Measurements from ENCODE around the gene ARHGAP15. TPM values are rescaled to one million over a fixed set of nuclear protein-coding genes. Genes with fewer than 3 reads are reported as not detected.

The ARHGAP15 gene
- total and polyA plus RNA-seq, 5 donors from 2014 or later, result 242 to 285 (median 260) TPM

DNA sequence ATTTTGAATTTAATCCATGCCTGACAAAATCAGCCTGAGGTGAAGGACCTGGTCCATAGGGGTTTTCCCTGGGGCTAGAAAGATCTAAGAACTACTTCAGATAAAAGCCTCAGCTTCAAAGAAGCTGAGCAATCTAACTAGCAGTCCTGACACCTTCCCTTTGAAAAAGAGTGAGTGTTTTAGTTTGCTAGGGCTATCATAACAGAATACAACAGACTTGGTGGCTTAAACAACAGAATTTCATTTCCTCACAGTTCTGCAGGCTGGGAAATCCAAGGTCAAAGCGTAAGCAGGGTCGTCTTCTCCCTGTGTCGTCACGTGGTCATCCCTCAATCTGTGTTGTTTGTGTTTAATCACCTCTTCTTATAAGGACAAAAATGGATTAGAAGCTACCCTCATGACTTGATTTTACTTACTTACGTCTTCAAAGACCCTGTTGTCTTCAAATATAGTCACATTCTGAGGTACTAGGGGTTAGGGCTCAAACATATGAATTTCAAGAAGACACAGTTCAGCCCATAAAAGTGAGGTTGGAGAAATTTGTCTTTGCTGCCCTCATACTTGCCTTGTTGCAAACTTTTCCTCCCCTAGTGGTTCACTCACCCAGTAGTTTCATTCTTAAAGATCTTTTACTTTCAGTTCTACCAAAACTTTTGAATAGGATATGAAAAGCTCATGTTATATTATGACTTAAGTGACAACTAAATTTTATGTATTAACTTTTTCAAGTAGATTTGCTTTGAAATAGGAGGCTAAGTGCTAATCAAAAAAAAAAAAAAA is 673.8 kb downstream of the ARHGAP15 start:
- Mint-ChIP-seq H3K27me3 (peaks cover 5% of the 10 kb centered on the region), H3K4me3 (peak overlapping the region in 2 of 4 donors; percentile 27 to 42), H3K9me3 (peaks cover 0 to 4% (median 0%) of the 10 kb centered on the region in 7 donors), H3K4me1 (peaks cover 0 to 8% (median 4%) of the 10 kb centered on the region in 4 donors), H3K27ac (no peak overlapping the region), H3K36me3 (no peaks in the 10 kb centered on the region)
- ATAC-seq (ENCODE audit: low read depth in 2 of 2) (no peak), DNase-seq (peak in 1 of 3 donors; percentile 2)
- no peaks in the 10 kb centered on the region for H3K9me3 ChIP-seq (ENCODE audit: control insufficient read depth in 2 of 2, low read length in 2 of 2)
- H3K27ac ChIP-seq (ENCODE audit: insufficient read depth, low read length, poor library complexity, severe bottlenecking), result no peak overlapping the region
- H3K36me3 ChIP-seq (ENCODE audit: control insufficient read depth, insufficient read depth, low read length), result no peaks in the 10 kb centered on the region
- peaks cover 5% of the 10 kb centered on the region for H3K27me3 ChIP-seq (ENCODE audit: control insufficient read depth, insufficient read depth, low read length)
- peaks cover 10% of the 10 kb centered on the region for H3K4me1 ChIP-seq (ENCODE audit: control insufficient read depth, insufficient read depth, low read length, poor library complexity, severe bottlenecking)
- peak overlapping the region; percentile 51 for H3K4me3 ChIP-seq (ENCODE audit: low read depth, low read length)

DNA sequence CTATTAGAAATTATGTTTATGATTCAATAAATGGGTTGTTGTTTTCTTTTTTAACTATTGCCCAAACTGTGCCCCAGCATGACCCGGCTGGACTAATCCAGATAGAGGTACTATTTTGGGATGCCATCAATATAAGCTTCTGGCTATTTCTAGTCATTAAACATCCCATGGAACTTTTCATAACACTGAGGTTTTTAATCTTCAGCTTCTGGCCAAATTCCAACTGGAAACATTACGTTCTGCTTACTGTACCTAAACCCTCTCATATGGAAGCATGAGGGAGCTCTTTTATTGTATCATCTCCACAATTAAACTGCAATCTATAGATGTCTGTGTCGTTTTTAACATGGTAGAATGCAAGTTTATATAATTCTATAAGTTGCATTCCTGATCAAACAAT is 674.7 kb downstream of the ARHGAP15 start:
- H3K9me3 Mint-ChIP-seq, result peaks cover 0 to 4% (median 0%) of the 10 kb centered on the region in 7 donors
- no peaks in the 10 kb centered on the region for H3K36me3 ChIP-seq (ENCODE audit: control insufficient read depth, insufficient read depth, low read length)
- DNase-seq (no peak), ATAC-seq (ENCODE audit: low read depth in 2 of 2) (no peak)
- no peak overlapping the region for H3K4me3 Mint-ChIP-seq
- H3K27ac Mint-ChIP-seq, result no peak overlapping the region
- peaks cover 7% of the 10 kb centered on the region for H3K27me3 ChIP-seq (ENCODE audit: control insufficient read depth, insufficient read depth, low read length)
- peaks cover 10% of the 10 kb centered on the region for H3K4me1 ChIP-seq (ENCODE audit: control insufficient read depth, insufficient read depth, low read length, poor library complexity, severe bottlenecking)
- H3K9me3 ChIP-seq (ENCODE audit: control insufficient read depth in 2 of 2, low read length in 2 of 2), result no peaks in the 10 kb centered on the region
- H3K36me3 Mint-ChIP-seq, result no peaks in the 10 kb centered on the region
- peaks cover 8% of the 10 kb centered on the region for H3K27me3 Mint-ChIP-seq
- no peak overlapping the region for H3K27ac ChIP-seq (ENCODE audit: insufficient read depth, low read length, poor library complexity, severe bottlenecking)
- no peak overlapping the region for H3K4me3 ChIP-seq (ENCODE audit: low read depth, low read length)
- H3K4me1 Mint-ChIP-seq, result peaks cover 0 to 8% (median 4%) of the 10 kb centered on the region in 4 donors

GRCh38 chr2:143805666-143806065 is 676.4 kb downstream of the ARHGAP15 start:
- no peak for DNase-seq
- Mint-ChIP-seq H3K36me3 (no peaks in the 10 kb centered on the region), H3K27ac (no peak overlapping the region), H3K4me3 (no peak overlapping the region), H3K9me3 (peaks cover 0 to 4% (median 0%) of the 10 kb centered on the region in 7 donors), H3K4me1 (peaks cover 0 to 8% (median 3%) of the 10 kb centered on the region in 4 donors), H3K27me3 (peaks cover 4% of the 10 kb centered on the region)
- ATAC-seq (ENCODE audit: low read depth in 2 of 2), result no peak
- Histone ChIP-seq H3K27me3 (ENCODE audit: control insufficient read depth, insufficient read depth, low read length) (peaks cover 10% of the 10 kb centered on the region), H3K9me3 (ENCODE audit: control insufficient read depth in 2 of 2, low read length in 2 of 2) (peaks cover 0 to 1% of the 10 kb centered on the region in 2 experiments), H3K36me3 (ENCODE audit: control insufficient read depth, insufficient read depth, low read length) (no peaks in the 10 kb centered on the region), H3K4me3 (ENCODE audit: low read depth, low read length) (no peak overlapping the region), H3K27ac (ENCODE audit: insufficient read depth, low read length, poor library complexity, severe bottlenecking) (no peak overlapping the region), H3K4me1 (ENCODE audit: control insufficient read depth, insufficient read depth, low read length, poor library complexity, severe bottlenecking) (peaks cover 10% of the 10 kb centered on the region)

- H3K4me3 Mint-ChIP-seq, result no peak overlapping the region
- H3K36me3 ChIP-seq (ENCODE audit: control insufficient read depth, insufficient read depth, low read length), result no peaks in the 10 kb centered on the region
- H3K9me3 ChIP-seq (ENCODE audit: control insufficient read depth in 2 of 2, low read length in 2 of 2), result peaks cover 0 to 1% of the 10 kb centered on the region in 2 experiments
- H3K4me1 Mint-ChIP-seq, result peaks cover 0 to 8% (median 3%) of the 10 kb centered on the region in 4 donors
- no peak overlapping the region for H3K27ac ChIP-seq (ENCODE audit: insufficient read depth, low read length, poor library complexity, severe bottlenecking)
- peaks cover 4% of the 10 kb centered on the region for H3K27me3 Mint-ChIP-seq
- H3K4me3 ChIP-seq (ENCODE audit: low read depth, low read length), result no peak overlapping the region
- DNase-seq (no peak), ATAC-seq (ENCODE audit: low read depth in 2 of 2) (no peak)
- H3K36me3 Mint-ChIP-seq, result no peaks in the 10 kb centered on the region
- peaks cover 10% of the 10 kb centered on the region for H3K27me3 ChIP-seq (ENCODE audit: control insufficient read depth, insufficient read depth, low read length)
- no peak overlapping the region for H3K27ac Mint-ChIP-seq
- H3K4me1 ChIP-seq (ENCODE audit: control insufficient read depth, insufficient read depth, low read length, poor library complexity, severe bottlenecking), result peaks cover 9% of the 10 kb centered on the region
- H3K9me3 Mint-ChIP-seq, result peaks cover 0 to 10% (median 0%) of the 10 kb centered on the region in 7 donors
Observed at GRCh38 chr2:143807192-143807591, 678.0 kb downstream of the ARHGAP15 start.

DNA sequence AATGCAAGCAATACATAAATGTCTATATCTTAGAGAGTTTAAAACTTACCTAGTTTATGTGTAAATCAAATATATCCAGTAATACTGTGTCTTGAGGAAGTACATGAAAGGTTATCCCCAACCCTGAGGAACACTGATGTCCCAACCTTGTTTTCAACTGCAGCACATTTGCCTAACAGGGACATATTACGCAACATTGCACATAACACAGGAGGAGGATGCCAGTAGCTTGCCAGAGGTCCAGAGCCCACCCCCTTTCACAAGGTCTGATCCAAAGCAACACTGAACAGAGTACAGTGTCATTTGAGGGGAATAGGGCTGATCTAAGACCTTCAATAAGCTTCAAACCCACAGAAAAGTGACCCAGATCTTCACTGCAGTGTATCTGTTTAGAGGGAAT is 678.5 kb downstream of the ARHGAP15 start:
- H3K27me3 ChIP-seq (ENCODE audit: control insufficient read depth, insufficient read depth, low read length), result peaks cover 10% of the 10 kb centered on the region
- H3K27ac Mint-ChIP-seq, result no peak overlapping the region
- no peaks in the 10 kb centered on the region for H3K36me3 ChIP-seq (ENCODE audit: control insufficient read depth, insufficient read depth, low read length)
- no peak for DNase-seq
- no peak overlapping the region for H3K4me3 ChIP-seq (ENCODE audit: low read depth, low read length)
- H3K27ac ChIP-seq (ENCODE audit: insufficient read depth, low read length, poor library complexity, severe bottlenecking), result no peak overlapping the region
- peaks cover 0 to 10% (median 0%) of the 10 kb centered on the region in 7 donors for H3K9me3 Mint-ChIP-seq
- no peaks in the 10 kb centered on the region for H3K36me3 Mint-ChIP-seq
- peaks cover 4% of the 10 kb centered on the region for H3K27me3 Mint-ChIP-seq
- peaks cover 0 to 7% (median 3%) of the 10 kb centered on the region in 4 donors for H3K4me1 Mint-ChIP-seq
- H3K9me3 ChIP-seq (ENCODE audit: control insufficient read depth in 2 of 2, low read length in 2 of 2), result peaks cover 0 to 1% of the 10 kb centered on the region in 2 experiments
- no peak overlapping the region for H3K4me3 Mint-ChIP-seq
- peaks cover 4% of the 10 kb centered on the region for H3K4me1 ChIP-seq (ENCODE audit: control insufficient read depth, insufficient read depth, low read length, poor library complexity, severe bottlenecking)
- ATAC-seq (ENCODE audit: low read depth in 2 of 2), result no peak

- DNase-seq (no peak), ATAC-seq (ENCODE audit: low read depth in 2 of 2) (no peak)
- Histone ChIP-seq H3K36me3 (ENCODE audit: control insufficient read depth, insufficient read depth, low read length) (no peaks in the 10 kb centered on the region), H3K4me3 (ENCODE audit: low read depth, low read length) (no peak overlapping the region), H3K27ac (ENCODE audit: insufficient read depth, low read length, poor library complexity, severe bottlenecking) (no peak overlapping the region), H3K9me3 (ENCODE audit: control insufficient read depth in 2 of 2, low read length in 2 of 2) (peaks cover 0 to 1% of the 10 kb centered on the region in 2 experiments), H3K4me1 (ENCODE audit: control insufficient read depth, insufficient read depth, low read length, poor library complexity, severe bottlenecking) (peaks cover under 1% of the 10 kb centered on the region), H3K27me3 (ENCODE audit: control insufficient read depth, insufficient read depth, low read length) (peaks cover 10% of the 10 kb centered on the region)
- Mint-ChIP-seq H3K27me3 (peaks cover 4% of the 10 kb centered on the region), H3K9me3 (peaks cover 0 to 10% (median 0%) of the 10 kb centered on the region in 7 donors), H3K27ac (no peak overlapping the region), H3K4me3 (no peak overlapping the region), H3K36me3 (no peaks in the 10 kb centered on the region), H3K4me1 (peaks cover 0 to 3% (median 1%) of the 10 kb centered on the region in 4 donors)
Observed at GRCh38 chr2:143808166-143808565, 678.9 kb downstream of the ARHGAP15 start.

- no peak for ATAC-seq (ENCODE audit: low read depth in 2 of 2)
- Mint-ChIP-seq H3K27ac (no peak overlapping the region), H3K36me3 (no peaks in the 10 kb centered on the region), H3K9me3 (peaks cover 0 to 6% (median 0%) of the 10 kb centered on the region in 7 donors), H3K27me3 (peaks cover 6% of the 10 kb centered on the region), H3K4me1 (peaks cover 0 to 2% (median 1%) of the 10 kb centered on the region in 4 donors), H3K4me3 (no peak overlapping the region)
- no peak overlapping the region for H3K4me3 ChIP-seq (ENCODE audit: low read depth, low read length)
- no peaks in the 10 kb centered on the region for H3K27me3 ChIP-seq (ENCODE audit: control insufficient read depth, insufficient read depth, low read length)
- no peaks in the 10 kb centered on the region for H3K4me1 ChIP-seq (ENCODE audit: control insufficient read depth, insufficient read depth, low read length, poor library complexity, severe bottlenecking)
- no peak overlapping the region for H3K27ac ChIP-seq (ENCODE audit: insufficient read depth, low read length, poor library complexity, severe bottlenecking)
- H3K9me3 ChIP-seq (ENCODE audit: control insufficient read depth in 2 of 2, low read length in 2 of 2), result no peaks in the 10 kb centered on the region
- no peak for DNase-seq
- no peaks in the 10 kb centered on the region for H3K36me3 ChIP-seq (ENCODE audit: control insufficient read depth, insufficient read depth, low read length)
Observed at GRCh38 chr2:143815082-143815481, 685.9 kb downstream of the ARHGAP15 start.

All from CD4-positive, CD25-positive, alpha-beta regulatory T cell (primary cell).